Measurements from ENCODE around the gene SLC6A16. TPM values are rescaled to one million over a fixed set of nuclear protein-coding genes. Genes with fewer than 3 reads are reported as not detected.

The SLC6A16 gene
- total RNA-seq, 1 experiment from 2014 or later = 3.2 TPM

GRCh38 chr19:49264258-49264657 lies 60.7 kb downstream of the SLC6A16 start:
- Histone ChIP-seq H3K4me1 (ENCODE audit: insufficient read depth, low read length) (no peaks in the 10 kb centered on the region), H2BK20ac (ENCODE audit: low read depth, low read length, poor library complexity, severe bottlenecking) (no peak overlapping the region), H2BK12ac (ENCODE audit: insufficient read length, low read depth, low read length) (no peak overlapping the region), H3K23me2 (ENCODE audit: insufficient read length, low read depth, low read length, poor library complexity, severe bottlenecking) (no peaks in the 10 kb centered on the region), H3K9ac (ENCODE audit: extremely low read depth, insufficient read length, low read length) (no peak overlapping the region), H4K20me1 (ENCODE audit: control insufficient read depth, insufficient read depth, insufficient read length) (no peaks in the 10 kb centered on the region), H3K4me2 (ENCODE audit: insufficient read depth, insufficient read length, low read length) (no peak overlapping the region), H2BK5ac (ENCODE audit: insufficient read length, low read length) (no peak overlapping the region), H2AFZ (ENCODE audit: low read length) (no peak overlapping the region), H3K18ac (ENCODE audit: insufficient read length, low read depth, low read length) (no peak overlapping the region), H3K23ac (ENCODE audit: insufficient read length, low read depth, low read length) (no peak overlapping the region), H3K56ac (ENCODE audit: insufficient read length, low read depth, low read length) (no peak overlapping the region), H3K14ac (ENCODE audit: insufficient read depth, low read length) (no peak overlapping the region), H3K79me1 (ENCODE audit: insufficient read depth, low read depth, low read length, poor library complexity, severe bottlenecking) (no peaks in the 10 kb centered on the region), H4K91ac (ENCODE audit: insufficient read length, low read depth, low read length) (no peak overlapping the region), H3T11ph (ENCODE audit: low read length) (no peak overlapping the region), H2BK120ac (ENCODE audit: low read depth, low read length, poor library complexity, severe bottlenecking) (no peak overlapping the region), H3K27me3 (ENCODE audit: insufficient read depth, low read length) (no peaks in the 10 kb centered on the region), H4K5ac (ENCODE audit: insufficient read length, low read depth, low read length) (no peak overlapping the region), H4K8ac (replicated peaks; ENCODE audit: insufficient read length, low read depth, low read length) (no peak overlapping the region), H3K27ac (ENCODE audit: insufficient read length, low read depth, low read length) (no peak overlapping the region), H3K4ac (ENCODE audit: low read depth, low read length) (no peak overlapping the region), H2AK5ac (ENCODE audit: insufficient read length, low read length) (no peak overlapping the region), H2BK15ac (ENCODE audit: low read depth, low read length) (no peak overlapping the region), H3K79me2 (ENCODE audit: insufficient read depth, low read length) (no peaks in the 10 kb centered on the region), H3K9me3 (ENCODE audit: control insufficient read depth, low read depth, low read length) (peaks cover 6% of the 10 kb centered on the region)
- Mint-ChIP-seq H3K27me3 (ENCODE audit: low read depth) (peaks cover 12% of the 10 kb centered on the region), H3K27ac (no peak overlapping the region), H3K4me3 (no peak overlapping the region), H3K4me1 (peaks cover 1 to 2% of the 10 kb centered on the region in 2 experiments; a peak in 1 of 4 replicates), H3K9me3 (peaks cover 68 to 77% of the 10 kb centered on the region in 2 experiments), H3K36me3 (ENCODE audit: insufficient read depth in 1 of 3, low read depth in 3 of 3) (peaks cover 15 to 23% (median 19%) of the 10 kb centered on the region in 3 experiments)
- TF ChIP-seq CTCF (conservative IDR thresholded peaks at IDR 0.05) = no peak
- WGBS (ENCODE audit: extremely low coverage, insufficient read length, low lambda C conversion rate) = no CpG with 5 or more reads among the region's 10 CpGs
- DNase-seq = no peak
